ENCODE results near the gene CDHR2.
"Not testable (repeated sequence)": the region's sequence is repeated elsewhere in the genome, so short reads cannot be mapped to it uniquely, and the experiment has no call there.

DNA sequence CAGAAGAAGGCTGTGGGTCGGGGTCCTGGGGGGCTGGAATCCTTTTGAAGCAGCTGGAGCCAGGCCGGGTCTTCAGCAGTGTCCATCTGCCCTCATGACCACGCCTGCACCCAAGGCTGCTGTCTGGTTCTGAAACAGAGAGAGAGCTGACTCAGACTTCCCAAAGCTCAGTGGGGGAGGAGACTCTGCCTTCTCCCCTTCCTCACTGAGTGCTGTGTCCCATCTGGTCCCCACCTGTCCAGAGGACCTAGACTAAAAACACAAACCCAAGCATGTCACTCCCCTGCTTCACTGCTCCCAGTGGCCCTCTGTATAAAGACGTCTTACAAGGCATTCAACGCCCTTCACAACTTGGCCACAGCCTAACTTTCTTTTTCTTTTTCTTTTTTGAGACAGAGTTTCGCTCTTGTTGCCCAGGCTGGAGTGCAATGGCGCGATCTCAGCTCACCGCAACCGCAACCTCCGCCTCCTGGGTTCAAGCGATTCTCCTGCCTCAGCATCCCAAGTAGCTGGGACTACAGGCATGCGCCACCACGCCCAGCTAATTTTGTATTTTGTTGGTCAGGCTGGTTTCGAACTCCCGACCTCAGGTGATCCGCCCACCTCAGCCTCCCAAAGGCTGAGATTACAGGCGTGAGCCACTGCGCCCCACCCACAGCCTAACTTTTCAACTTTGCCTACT lies 50.7 kb downstream of the CDHR2 start:
- TF ChIP-seq, protein P1, sequence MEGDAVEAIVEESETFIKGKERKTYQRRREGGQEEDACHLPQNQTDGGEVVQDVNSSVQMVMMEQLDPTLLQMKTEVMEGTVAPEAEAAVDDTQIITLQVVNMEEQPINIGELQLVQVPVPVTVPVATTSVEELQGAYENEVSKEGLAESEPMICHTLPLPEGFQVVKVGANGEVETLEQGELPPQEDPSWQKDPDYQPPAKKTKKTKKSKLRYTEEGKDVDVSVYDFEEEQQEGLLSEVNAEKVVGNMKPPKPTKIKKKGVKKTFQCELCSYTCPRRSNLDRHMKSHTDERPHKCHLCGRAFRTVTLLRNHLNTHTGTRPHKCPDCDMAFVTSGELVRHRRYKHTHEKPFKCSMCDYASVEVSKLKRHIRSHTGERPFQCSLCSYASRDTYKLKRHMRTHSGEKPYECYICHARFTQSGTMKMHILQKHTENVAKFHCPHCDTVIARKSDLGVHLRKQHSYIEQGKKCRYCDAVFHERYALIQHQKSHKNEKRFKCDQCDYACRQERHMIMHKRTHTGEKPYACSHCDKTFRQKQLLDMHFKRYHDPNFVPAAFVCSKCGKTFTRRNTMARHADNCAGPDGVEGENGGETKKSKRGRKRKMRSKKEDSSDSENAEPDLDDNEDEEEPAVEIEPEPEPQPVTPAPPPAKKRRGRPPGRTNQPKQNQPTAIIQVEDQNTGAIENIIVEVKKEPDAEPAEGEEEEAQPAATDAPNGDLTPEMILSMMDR (IDR thresholded peaks at IDR 0.05): not testable (repeated sequence)
- TF ChIP-seq POLR2A (IDR thresholded peaks at IDR 0.05): not testable (repeated sequence)

All from lower leg skin (tissue), 3 donors.